ENCODE measurements around the gene NUP214.
"Not testable (repeated sequence)": the region's sequence is repeated elsewhere in the genome, so short reads cannot be mapped to it uniquely, and the experiment has no call there.

- not testable (repeated sequence) for TF ChIP-seq POLR2A (IDR thresholded peaks at IDR 0.05; ENCODE audit: low read depth, low read length); POLR2AphosphoS5 (IDR thresholded peaks at IDR 0.05; ENCODE audit: low read depth, low read length); TAF1 (IDR thresholded peaks at IDR 0.05; ENCODE audit: borderline replicate concordance, low read depth, low read length)
Measured at GRCh38 chr9:131099845-131100244, 25.5 kb upstream of the NUP214 start.
